Mesodermal cell (in vitro differentiated cells): ENCODE measurements around the gene ZDHHC14.
"Not testable (repeated sequence)": the region's sequence is repeated elsewhere in the genome, so short reads cannot be mapped to it uniquely, and the experiment has no call there.

Experiments
- H3K27ac ChIP-seq: 2 replicates; pipeline ENCODE4 v1.7.0; 2013; ENCODE audit warnings: mild to moderate bottlenecking, low read depth, low read length, moderate library complexity; ENCODE audit not compliant: severe bottlenecking
- H3K36me3 ChIP-seq: 2 replicates; pipeline ENCODE4 v1.7.1; 2013; ENCODE audit warnings: mild to moderate bottlenecking, low read length, moderate library complexity; ENCODE audit not compliant: control insufficient read depth, insufficient read depth
- H3K4me1 ChIP-seq: one replicate; pipeline ENCODE4 v1.7.1; 2013; ENCODE audit warnings: mild to moderate bottlenecking, low read length; ENCODE audit not compliant: insufficient read depth, control insufficient read depth, poor library complexity, severe bottlenecking
- H3K4me3 ChIP-seq: 2 replicates; pipeline ENCODE4 v1.7.0; 2013; ENCODE audit warnings: low read length, control low read depth, mild to moderate bottlenecking; ENCODE audit not compliant: insufficient read depth, poor library complexity, severe bottlenecking; ENCODE audit errors: extremely low read depth
- H3K9me3 ChIP-seq: 2 replicates; pipeline ENCODE4 v1.7.1; 2013; ENCODE audit warnings: mild to moderate bottlenecking, low read length, moderate library complexity; ENCODE audit not compliant: control insufficient read depth
- WGBS, 2 experiments: methylation state at CpG; one replicate each; pipeline ENCODE4 v1.1.5; 2013; ENCODE audit warnings: missing lambda C conversion rate in 2 of 2; ENCODE audit not compliant: insufficient coverage in 2 of 2; 5-methylcytosine and 5-hydroxymethylcytosine counted together

Gene ZDHHC14

GRCh38 chr6:157556144-157556645 is 175.2 kb downstream of the ZDHHC14 start:
- Histone ChIP-seq H3K4me3 (no peak overlapping the region), H3K9me3 (no peaks in the 10 kb centered on the region), H3K36me3 (no peaks in the 10 kb centered on the region), H3K27ac (no peak overlapping the region), H3K4me1 (peaks cover 4% of the 10 kb centered on the region)
- 83 to 91% methylated on average over 11 to 13 of the region's 15 CpGs for WGBS, 2 experiments

- no peak overlapping the region for H3K4me3 ChIP-seq
- no peaks in the 10 kb centered on the region for H3K4me1 ChIP-seq
- no peak overlapping the region for H3K27ac ChIP-seq
- no peaks in the 10 kb centered on the region for H3K36me3 ChIP-seq
- WGBS, 2 experiments: 93 to 96% methylated on average over 16 to 19 of the region's 21 CpGs
- no peaks in the 10 kb centered on the region for H3K9me3 ChIP-seq
Observed at GRCh38 chr6:157556671-157557430, 175.9 kb downstream of the ZDHHC14 start.

- H3K9me3 ChIP-seq: no peaks in the 10 kb centered on the region
- no peak overlapping the region for H3K4me3 ChIP-seq
- WGBS, 2 experiments: 95 to 97% methylated on average over 4 of the region's 6 CpGs
- no peaks in the 10 kb centered on the region for H3K4me1 ChIP-seq
- no peaks in the 10 kb centered on the region for H3K36me3 ChIP-seq
- no peak overlapping the region for H3K27ac ChIP-seq
Observed at GRCh38 chr6:157557559-157557958, 176.6 kb downstream of the ZDHHC14 start.

- Histone ChIP-seq H3K4me3 (no peak overlapping the region), H3K27ac (no peak overlapping the region), H3K4me1 (no peaks in the 10 kb centered on the region), H3K9me3 (no peaks in the 10 kb centered on the region), H3K36me3 (no peaks in the 10 kb centered on the region)
- WGBS, 2 experiments: 87 to 96% methylated on average over 3 of the region's 3 CpGs
Observed at GRCh38 chr6:157558049-157558448, 177.1 kb downstream of the ZDHHC14 start.

- no peaks in the 10 kb centered on the region for H3K4me1 ChIP-seq
- no peaks in the 10 kb centered on the region for H3K36me3 ChIP-seq
- 57 to 67% methylated on average over 1 of the region's 2 CpGs for WGBS, 2 experiments
- no peaks in the 10 kb centered on the region for H3K9me3 ChIP-seq
- no peak overlapping the region for H3K27ac ChIP-seq
- no peak overlapping the region for H3K4me3 ChIP-seq
Observed at GRCh38 chr6:157558487-157559200, 177.7 kb downstream of the ZDHHC14 start.

GRCh38 chr6:157559201-157559756 is 178.3 kb downstream of the ZDHHC14 start:
- Histone ChIP-seq H3K36me3 (no peaks in the 10 kb centered on the region), H3K9me3 (no peaks in the 10 kb centered on the region), H3K27ac (no peak overlapping the region), H3K4me3 (no peak overlapping the region), H3K4me1 (no peaks in the 10 kb centered on the region)
- 93 to 95% methylated on average over 5 of the region's 10 CpGs for WGBS, 2 experiments

- not testable (repeated sequence) for H3K9me3 ChIP-seq, H3K36me3 ChIP-seq, H3K27ac ChIP-seq, H3K4me3 ChIP-seq, H3K4me1 ChIP-seq
- 87 to 91% methylated on average over 3 of the region's 10 CpGs for WGBS, 2 experiments
Observed at GRCh38 chr6:157560063-157560462, 179.1 kb downstream of the ZDHHC14 start.

GRCh38 chr6:157560691-157561413 is 179.9 kb downstream of the ZDHHC14 start:
- H3K4me1 ChIP-seq: no peaks in the 10 kb centered on the region
- no peaks in the 10 kb centered on the region for H3K9me3 ChIP-seq
- WGBS, 2 experiments: 88 to 92% methylated on average over 12 to 13 of the region's 17 CpGs

GRCh38 chr6:157561414-157561790 is 180.4 kb downstream of the ZDHHC14 start:
- 93 to 100% methylated on average over 4 to 7 of the region's 8 CpGs for WGBS, 2 experiments

More at GRCh38 chr6:157560691-157561413, 179.9 kb downstream of the ZDHHC14 start:
- no peak overlapping the region for H3K4me3 ChIP-seq
- no peaks in the 10 kb centered on the region for H3K36me3 ChIP-seq
- no peak overlapping the region for H3K27ac ChIP-seq

GRCh38 chr6:157561929-157562810 is 181.2 kb downstream of the ZDHHC14 start:
- Histone ChIP-seq H3K4me3 (no peak overlapping the region), H3K4me1 (no peaks in the 10 kb centered on the region), H3K27ac (no peak overlapping the region), H3K36me3 (no peaks in the 10 kb centered on the region), H3K9me3 (no peaks in the 10 kb centered on the region)
- 96 to 97% methylated on average over 10 to 11 of the region's 15 CpGs for WGBS, 2 experiments

More at GRCh38 chr6:157561414-157561790, 180.4 kb downstream of the ZDHHC14 start:
- Histone ChIP-seq H3K4me1 (no peaks in the 10 kb centered on the region), H3K36me3 (no peaks in the 10 kb centered on the region), H3K27ac (no peak overlapping the region), H3K4me3 (no peak overlapping the region), H3K9me3 (no peaks in the 10 kb centered on the region)
